Mucosa of descending colon (tissue), 3 donors: Measurements from ENCODE around the gene FMN1. TPM values are rescaled to one million over a fixed set of nuclear protein-coding genes. Genes with fewer than 3 reads are reported as not detected.

Experiments
- ATAC-seq: fragments of 200-7000 bp; cut with Tn5 transposase; one replicate; pipeline ENCODE4 v1.9.1; 2020; ENCODE audit warnings: mild to moderate bottlenecking, moderate library complexity
- DNase-seq, 3 donors: peaks; one replicate each; pipeline ENCODE4 v3.0.0-alpha.2; 2020
- H3K36me3 ChIP-seq: fragments of 200-600 bp; one replicate; pipeline ENCODE4 v1.8.0; 2021; ENCODE audit warnings: low read depth, mild to moderate bottlenecking
- H3K4me1 ChIP-seq: fragments of 200-600 bp; one replicate; pipeline ENCODE4 v1.8.0; 2021; ENCODE audit warnings: low read depth, mild to moderate bottlenecking
- H3K4me3 ChIP-seq: fragments of 200-600 bp; one replicate; pipeline ENCODE4 v1.8.0; 2021; ENCODE audit warnings: mild to moderate bottlenecking
- H3K9me3 ChIP-seq: fragments of 200-600 bp; one replicate; pipeline ENCODE4 v1.8.0; 2021; ENCODE audit warnings: mild to moderate bottlenecking
- CTCF ChIP-seq: fragments of 200-600 bp; IDR thresholded peaks from one replicate; pipeline ENCODE4 v1.8.0; 2022; ENCODE audit warnings: antibody characterized with exemption, mild to moderate bottlenecking
- intact Hi-C, 2 donors: fragments of 100-400 bp; cut with DNase I in 1 of 2; cut with micrococcal nuclease in 1 of 2; formaldehyde crosslinking; loops; one replicate each; pipeline versions ENCODE4 v1.11.0 to v1.11.1; 2022; cut with DNase I, micrococcal nuclease
- total RNA-seq, 3 donors: library from RNA; stranded (reverse); fragmentation: NEBNext Ultra II Directional in 2 of 3; extraction: Animal tissue kit (Norgen Biotek cat#: 25700) in 2 of 3; gene quantifications; one replicate each; pipeline versions ENCODE4 v1.2.1 to v1.2.4, GENCODE V29; 2021 to 2023
- donor health status: DM: no; HTN: no; CAD: no; lungs with moderate emphysema.
- donor health status: DM: no; HTN: no; CAD: no.
- donor health status: DM: no; HTN: yes; CAD: no.

Gene FMN1
- total RNA-seq, 3 donors from 2014 or later: 30.8 to 65.1 (median 43.4) TPM

GRCh38 chr15:32859996-32860395 lies 334.5 kb downstream of the FMN1 start:
- DNase-seq (no peak), ATAC-seq (no peak)
- Histone ChIP-seq H3K36me3 (no peaks in the 10 kb centered on the region), H3K9me3 (no peaks in the 10 kb centered on the region), H3K4me1 (no peaks in the 10 kb centered on the region), H3K4me3 (no peak overlapping the region)
- no peak for TF ChIP-seq CTCF
- intact Hi-C loops: no loop called here

- intact Hi-C loops: no loop called here
- TF ChIP-seq CTCF: no peak
These were observed 335.3 kb downstream of the FMN1 start for GRCh38 chr15:32859251-32859650.

DNA sequence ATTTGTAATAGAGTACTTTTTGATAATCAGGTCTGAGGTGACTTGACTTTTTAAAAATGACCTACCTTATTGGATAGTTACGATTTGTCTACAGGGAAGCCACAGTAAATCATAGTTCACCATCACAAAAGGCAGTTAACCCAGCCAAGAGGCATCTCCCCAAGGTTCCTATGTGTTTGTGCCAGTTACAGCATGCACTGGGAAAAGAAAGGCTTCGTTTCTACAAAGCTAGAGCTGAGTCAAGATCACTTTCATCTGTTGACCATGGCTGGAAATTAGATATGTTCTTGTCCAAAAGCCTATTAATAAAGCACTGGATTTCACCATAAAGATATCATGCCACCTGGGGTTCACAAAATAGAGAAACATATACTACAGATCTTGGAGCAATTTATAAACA lies 336.8 kb downstream of the FMN1 start:
- no peak overlapping the region for H3K4me3 ChIP-seq
- no peaks in the 10 kb centered on the region for H3K36me3 ChIP-seq
- intact Hi-C loops: no loop called here
- H3K9me3 ChIP-seq: no peaks in the 10 kb centered on the region
- ATAC-seq: no peak
- TF ChIP-seq CTCF: no peak
- DNase-seq: no peak
- H3K4me1 ChIP-seq: no peaks in the 10 kb centered on the region

More at GRCh38 chr15:32859251-32859650, 335.3 kb downstream of the FMN1 start:
- DNase-seq (no peak), ATAC-seq (no peak)
- Histone ChIP-seq H3K36me3 (no peaks in the 10 kb centered on the region), H3K9me3 (no peaks in the 10 kb centered on the region), H3K4me1 (no peaks in the 10 kb centered on the region), H3K4me3 (no peak overlapping the region)

DNA sequence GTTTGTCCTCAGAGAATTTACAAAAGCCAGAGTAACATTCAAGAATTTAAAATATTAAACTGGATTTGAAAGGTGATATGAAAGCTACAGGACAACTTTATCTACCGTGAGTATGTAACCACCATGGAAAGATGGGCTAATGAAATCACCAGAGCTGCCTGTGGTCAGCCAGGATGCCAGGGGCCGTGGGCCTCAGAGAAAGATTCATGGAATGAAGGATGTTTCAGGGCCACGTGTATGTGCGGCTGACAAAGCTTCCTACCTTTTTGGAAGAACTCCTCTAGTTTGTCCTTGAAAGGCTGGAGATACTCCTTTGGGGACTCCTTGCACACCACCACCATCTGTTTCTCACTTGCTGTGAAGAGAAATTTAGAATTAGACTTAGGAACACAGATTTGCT lies 337.8 kb downstream of the FMN1 start:
- H3K36me3 ChIP-seq: no peaks in the 10 kb centered on the region
- no peaks in the 10 kb centered on the region for H3K4me1 ChIP-seq
- DNase-seq (no peak), ATAC-seq (no peak)
- TF ChIP-seq CTCF: no peak
- intact Hi-C loops: no loop called here
- H3K4me3 ChIP-seq: no peak overlapping the region
- no peaks in the 10 kb centered on the region for H3K9me3 ChIP-seq

DNA sequence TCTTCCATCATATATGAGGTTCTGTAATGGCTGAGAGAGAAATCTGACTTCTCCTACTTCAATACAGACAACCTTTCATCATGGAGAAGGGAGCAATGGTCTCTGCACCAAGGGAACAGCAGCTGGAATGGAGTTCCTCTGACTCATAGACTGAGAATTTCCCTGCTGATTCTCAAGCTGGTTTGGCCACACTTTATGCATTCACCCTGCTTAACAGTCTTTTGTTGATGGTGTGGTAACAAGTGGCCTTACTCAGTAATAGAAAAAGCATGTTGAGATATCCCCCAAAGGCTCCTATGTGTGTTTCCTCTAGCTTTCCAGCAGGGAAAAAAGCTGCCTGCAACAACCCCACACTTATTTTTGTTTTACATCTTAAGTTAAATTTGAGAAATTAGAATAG lies 338.6 kb downstream of the FMN1 start:
- ATAC-seq (peak; percentile 48), DNase-seq (no peak)
- Histone ChIP-seq H3K4me1 (no peaks in the 10 kb centered on the region), H3K36me3 (no peaks in the 10 kb centered on the region), H3K9me3 (no peaks in the 10 kb centered on the region), H3K4me3 (no peak overlapping the region)
- no peak for TF ChIP-seq CTCF
- intact Hi-C loops: no loop called here

- ATAC-seq (no peak), DNase-seq (no peak)
- H3K36me3 ChIP-seq: no peaks in the 10 kb centered on the region
- no peaks in the 10 kb centered on the region for H3K9me3 ChIP-seq
- TF ChIP-seq CTCF: no peak
- no peak overlapping the region for H3K4me3 ChIP-seq
- intact Hi-C loops: no loop called here
- no peaks in the 10 kb centered on the region for H3K4me1 ChIP-seq
These were observed 340.9 kb downstream of the FMN1 start for GRCh38 chr15:32853592-32853991.
